Fibroblast of skin of left quadriceps (primary cell): ENCODE results near the gene CABLES1.

Source experiments
- DNase-seq, 2 experiments: peaks; one replicate each; pipeline ENCODE4 v3.0.0-alpha.2; 2013; ENCODE audit warnings: low read depth in 2 of 2

Gene CABLES1

GRCh38 chr18:23301972-23302371, 166.7 kb downstream of the CABLES1 start:
- DNase-seq: no peak

DNA sequence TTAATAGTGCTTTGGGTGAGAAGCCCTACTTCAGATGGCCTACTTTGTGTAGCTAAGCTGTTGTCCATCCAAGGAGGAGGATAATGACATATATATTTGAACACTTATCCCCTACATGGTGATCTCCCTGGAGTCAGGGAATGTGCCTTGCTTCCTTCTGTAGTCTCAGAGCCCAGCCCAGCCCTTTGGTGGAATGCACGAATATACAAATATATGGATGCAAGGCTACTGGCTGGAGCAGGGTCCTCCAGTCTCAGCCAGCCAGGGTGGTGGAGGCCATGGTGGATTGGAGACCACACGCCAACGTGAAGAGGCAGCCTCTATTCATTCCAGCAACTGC, 167.2 kb downstream of the CABLES1 start:
- no peak for DNase-seq

DNA sequence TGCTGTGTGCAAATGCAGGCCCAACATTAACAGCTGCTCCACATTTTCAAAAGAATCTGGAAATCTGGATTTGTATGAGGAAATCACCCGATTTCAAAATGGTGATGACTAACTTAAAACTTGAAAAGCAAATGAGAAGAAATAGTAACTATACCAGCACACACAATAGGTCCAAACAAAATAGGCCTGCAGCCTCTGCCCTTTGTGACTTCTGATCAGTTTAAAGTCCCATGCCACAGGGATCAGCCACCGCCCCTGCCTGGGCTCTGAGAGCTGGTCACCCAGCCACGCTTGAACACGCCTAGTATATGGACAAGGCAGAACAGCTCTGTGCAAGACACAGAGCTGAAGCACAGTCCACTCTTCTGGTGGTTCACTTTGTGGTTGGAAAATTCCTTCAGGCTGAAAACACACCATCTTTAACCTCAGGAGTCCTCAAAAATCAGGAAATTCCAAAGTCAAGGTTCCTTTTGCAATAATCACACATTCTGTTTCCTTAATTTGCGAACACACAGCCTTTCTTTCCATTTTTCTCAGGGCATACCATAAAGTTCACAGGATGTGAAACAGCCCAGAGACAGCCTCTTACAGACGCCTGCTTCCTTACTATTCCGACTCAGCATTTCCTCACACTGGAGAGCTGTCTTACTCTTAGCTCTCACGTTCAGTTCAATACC, 167.7 kb downstream of the CABLES1 start:
- peak; percentile 94 to 95 for DNase-seq

GRCh38 chr18:23306822-23307221, 171.5 kb downstream of the CABLES1 start:
- no peak for DNase-seq

DNA sequence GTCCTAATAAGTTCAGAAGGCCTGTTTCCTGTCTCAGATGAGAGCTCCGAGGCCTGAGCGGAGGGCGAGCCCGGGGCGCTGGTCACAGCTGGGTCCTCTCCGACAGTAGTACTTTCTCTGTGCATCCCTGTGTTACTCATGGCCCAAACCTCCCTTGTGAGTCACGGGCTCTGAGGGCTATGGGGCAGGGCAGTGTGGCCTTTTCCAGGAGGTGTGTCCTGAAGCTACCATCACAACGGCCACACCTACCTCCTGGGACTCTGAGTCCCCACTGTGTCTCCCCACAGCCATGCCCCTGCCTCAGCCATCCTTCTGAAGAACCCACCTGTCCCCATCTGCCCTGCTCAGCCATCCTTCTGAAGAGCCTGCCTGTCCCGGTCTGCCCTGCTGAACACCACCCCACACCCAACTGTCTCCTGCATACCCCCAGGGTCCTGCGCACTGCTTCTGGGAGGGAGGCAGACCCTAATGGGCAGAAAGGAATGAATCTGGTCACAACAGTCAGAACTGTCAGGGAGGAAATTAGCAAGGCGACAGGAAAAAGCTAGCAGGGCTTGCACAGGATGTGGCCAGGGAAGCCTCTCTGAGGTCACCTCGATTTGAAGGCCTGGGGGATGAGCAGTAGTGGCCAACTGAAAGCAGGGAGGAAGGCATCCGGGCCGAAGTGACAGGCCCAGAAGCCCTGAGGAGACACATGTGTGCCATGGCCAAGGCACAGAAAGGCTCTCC, 172.4 kb downstream of the CABLES1 start:
- no peak for DNase-seq
